Measurements from ENCODE around the gene PKP1. TPM values are rescaled to one million over a fixed set of nuclear protein-coding genes. Genes with fewer than 3 reads are reported as not detected.

Gene PKP1
- total RNA-seq, 1 donor from 2014 or later: 58.1 TPM

DNA sequence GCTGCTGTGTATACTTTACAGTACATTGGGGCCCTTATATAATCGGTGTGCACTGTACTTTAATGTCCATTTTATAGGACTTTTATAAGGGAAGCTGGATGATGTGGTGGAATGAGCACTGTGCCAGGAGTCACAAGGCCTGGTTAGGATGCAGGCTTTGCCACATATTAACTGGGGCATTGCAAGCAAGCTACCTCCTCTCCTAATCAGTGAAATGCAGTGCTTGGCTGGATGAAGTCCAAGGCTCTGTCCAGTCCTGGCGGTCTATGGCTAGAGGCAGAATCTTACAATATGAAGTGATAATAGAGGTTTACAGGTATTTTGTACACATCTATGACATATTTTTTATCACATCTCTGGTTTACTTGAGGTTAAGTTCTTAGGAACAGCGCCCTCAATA lies 1.7 kb upstream of the PKP1 start:
- DNase-seq (ENCODE audit: low spot score): no peak

- no peak for DNase-seq (ENCODE audit: low spot score)
These were observed 1.1 kb upstream of the PKP1 start for GRCh38 chr1:201282216-201282615.

GRCh38 chr1:201283836-201284553 lies 689 bp downstream of the PKP1 start:
- DNase-seq (ENCODE audit: low spot score): no peak

DNA sequence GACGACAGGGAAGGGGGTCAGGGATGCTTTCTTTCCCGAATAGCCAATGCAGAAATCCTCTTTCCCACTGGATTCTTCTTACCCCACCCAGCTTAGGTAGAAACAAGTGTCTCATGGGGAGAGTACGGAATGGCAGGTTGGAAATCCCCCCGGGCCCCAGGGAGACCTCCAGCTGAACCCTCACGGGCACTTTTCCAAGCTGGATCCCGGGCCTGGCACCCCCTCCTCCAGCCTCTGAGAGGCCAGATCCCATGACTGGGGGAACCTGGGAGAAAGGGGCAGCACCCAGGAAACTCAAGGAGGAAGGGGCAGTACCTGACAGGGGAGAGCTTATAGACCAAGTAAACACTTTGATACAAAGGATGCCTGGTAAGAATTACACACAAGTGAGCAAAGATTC lies 1.3 kb downstream of the PKP1 start:
- no peak for DNase-seq (ENCODE audit: low spot score)

DNA sequence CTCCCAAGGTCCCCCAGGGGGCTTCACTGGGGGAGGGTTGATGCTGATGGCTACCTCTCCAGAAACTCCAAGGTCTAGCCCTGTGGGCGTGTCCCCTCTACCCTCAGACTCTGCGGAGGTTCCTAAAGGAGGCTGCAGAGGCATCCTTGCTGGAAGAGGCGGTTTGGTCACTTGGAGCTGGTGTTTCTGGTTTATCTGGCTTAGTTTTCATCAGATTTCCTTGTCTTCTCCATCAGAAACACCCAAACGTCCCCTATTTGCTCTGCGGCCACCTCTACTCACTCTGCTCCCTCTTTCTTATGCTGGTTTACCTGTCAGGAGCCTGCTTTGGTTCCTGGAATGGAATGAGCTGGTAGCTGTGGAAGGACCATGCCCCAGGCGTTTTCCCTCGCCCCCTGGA lies 2.5 kb downstream of the PKP1 start:
- DNase-seq (ENCODE audit: low spot score): no peak

- no peak for DNase-seq (ENCODE audit: low spot score)
These were observed 3.1 kb downstream of the PKP1 start for GRCh38 chr1:201286445-201286844.

GRCh38 chr1:201288007-201288406 lies 4.7 kb downstream of the PKP1 start:
- DNase-seq (ENCODE audit: low spot score): no peak

- no peak for DNase-seq (ENCODE audit: low spot score)
These were observed 5.5 kb downstream of the PKP1 start for GRCh38 chr1:201288765-201289164.

DNA sequence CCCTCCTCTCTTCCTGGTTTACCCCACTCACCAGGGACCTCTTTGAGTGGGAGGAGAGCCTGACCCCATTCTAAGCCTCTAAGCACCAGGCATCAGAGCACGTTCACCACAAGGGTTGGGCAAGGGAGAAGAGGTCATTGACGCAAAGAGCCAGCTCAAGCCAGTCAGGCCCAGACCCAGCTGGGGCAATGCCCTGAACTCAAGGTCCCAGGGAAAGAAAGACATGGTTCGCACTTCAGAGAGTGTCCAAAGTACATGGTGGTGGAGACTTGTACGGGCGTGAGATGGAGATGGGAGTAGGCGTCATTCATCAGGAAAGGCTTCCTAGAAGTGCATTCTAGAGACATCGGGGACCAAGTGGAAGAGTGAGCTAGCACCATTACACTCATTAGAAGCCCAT lies 7.2 kb downstream of the PKP1 start:
- no peak for DNase-seq (ENCODE audit: low spot score)

DNA sequence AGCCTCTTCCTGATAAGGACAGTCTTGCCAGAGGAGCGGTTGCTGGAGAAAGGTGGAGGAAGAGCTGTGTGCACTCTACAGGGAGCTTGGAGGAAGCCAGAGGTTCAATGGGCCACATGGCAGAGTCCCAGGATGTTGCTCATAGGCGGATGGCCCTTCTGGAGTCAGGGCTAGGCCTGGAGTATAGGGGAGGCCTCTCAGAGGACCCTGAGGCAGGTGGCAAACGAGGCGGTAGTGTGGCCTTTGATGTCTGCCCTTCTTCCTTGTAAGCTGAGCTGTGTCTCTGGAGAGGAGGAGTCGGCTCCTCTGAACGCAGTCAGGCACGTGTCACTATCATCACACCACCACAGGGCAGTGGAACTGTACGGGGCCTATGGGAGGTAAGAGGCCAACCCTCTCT lies 8.6 kb downstream of the PKP1 start:
- DNase-seq (ENCODE audit: low spot score): no peak

GRCh38 chr1:201294876-201295275 lies 11.6 kb downstream of the PKP1 start:
- DNase-seq (ENCODE audit: low spot score): no peak

GRCh38 chr1:201295346-201295745 lies 12.0 kb downstream of the PKP1 start:
- DNase-seq (ENCODE audit: low spot score): no peak

DNA sequence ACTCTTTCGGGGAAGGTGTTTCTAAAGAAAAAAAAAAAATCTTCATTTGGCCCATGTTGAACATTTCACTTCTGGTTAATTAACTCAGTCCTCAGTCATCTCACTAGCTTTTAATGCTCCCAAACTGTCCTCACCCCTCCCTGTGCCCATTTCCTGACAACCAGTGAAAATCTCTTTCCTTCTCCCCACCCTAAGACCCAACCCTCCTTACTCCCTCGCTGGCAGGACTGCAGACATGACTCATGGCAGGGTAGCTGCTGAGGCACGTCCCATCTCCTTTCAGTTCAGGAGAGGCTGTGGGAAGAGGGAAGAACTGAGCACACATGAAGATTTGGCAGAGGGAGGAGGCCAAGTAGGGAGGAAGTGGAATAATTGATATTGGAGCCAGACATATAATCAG lies 12.6 kb downstream of the PKP1 start:
- peak; percentile 77 for DNase-seq (ENCODE audit: low spot score)

- DNase-seq (ENCODE audit: low spot score): no peak
These were observed 13.0 kb downstream of the PKP1 start for GRCh38 chr1:201296352-201296751.

GRCh38 chr1:201298396-201299381 lies 15.4 kb downstream of the PKP1 start:
- no peak for DNase-seq (ENCODE audit: low spot score)

DNA sequence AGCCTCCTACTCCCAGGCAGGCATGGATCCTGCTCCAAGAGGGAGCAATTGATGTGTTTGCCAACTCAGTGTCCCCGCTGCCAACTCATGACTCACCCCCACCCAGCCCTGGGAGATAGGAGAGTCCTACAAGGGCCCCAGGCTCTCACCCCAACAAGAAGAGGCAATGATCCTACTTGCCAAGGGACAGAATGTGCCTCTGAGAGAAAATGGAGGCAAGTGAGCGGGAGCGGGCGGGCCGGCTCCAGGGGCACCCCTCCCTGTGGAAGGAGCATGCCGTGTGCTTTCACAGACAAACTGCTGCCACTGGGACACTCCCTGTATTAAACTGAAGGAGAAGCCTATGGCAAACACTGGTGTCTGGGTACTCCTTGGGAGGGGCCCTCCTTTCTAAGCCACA lies 16.7 kb downstream of the PKP1 start:
- DNase-seq (ENCODE audit: low spot score): no peak

GRCh38 chr1:201300641-201301040 lies 17.3 kb downstream of the PKP1 start:
- no peak for DNase-seq (ENCODE audit: low spot score)

DNA sequence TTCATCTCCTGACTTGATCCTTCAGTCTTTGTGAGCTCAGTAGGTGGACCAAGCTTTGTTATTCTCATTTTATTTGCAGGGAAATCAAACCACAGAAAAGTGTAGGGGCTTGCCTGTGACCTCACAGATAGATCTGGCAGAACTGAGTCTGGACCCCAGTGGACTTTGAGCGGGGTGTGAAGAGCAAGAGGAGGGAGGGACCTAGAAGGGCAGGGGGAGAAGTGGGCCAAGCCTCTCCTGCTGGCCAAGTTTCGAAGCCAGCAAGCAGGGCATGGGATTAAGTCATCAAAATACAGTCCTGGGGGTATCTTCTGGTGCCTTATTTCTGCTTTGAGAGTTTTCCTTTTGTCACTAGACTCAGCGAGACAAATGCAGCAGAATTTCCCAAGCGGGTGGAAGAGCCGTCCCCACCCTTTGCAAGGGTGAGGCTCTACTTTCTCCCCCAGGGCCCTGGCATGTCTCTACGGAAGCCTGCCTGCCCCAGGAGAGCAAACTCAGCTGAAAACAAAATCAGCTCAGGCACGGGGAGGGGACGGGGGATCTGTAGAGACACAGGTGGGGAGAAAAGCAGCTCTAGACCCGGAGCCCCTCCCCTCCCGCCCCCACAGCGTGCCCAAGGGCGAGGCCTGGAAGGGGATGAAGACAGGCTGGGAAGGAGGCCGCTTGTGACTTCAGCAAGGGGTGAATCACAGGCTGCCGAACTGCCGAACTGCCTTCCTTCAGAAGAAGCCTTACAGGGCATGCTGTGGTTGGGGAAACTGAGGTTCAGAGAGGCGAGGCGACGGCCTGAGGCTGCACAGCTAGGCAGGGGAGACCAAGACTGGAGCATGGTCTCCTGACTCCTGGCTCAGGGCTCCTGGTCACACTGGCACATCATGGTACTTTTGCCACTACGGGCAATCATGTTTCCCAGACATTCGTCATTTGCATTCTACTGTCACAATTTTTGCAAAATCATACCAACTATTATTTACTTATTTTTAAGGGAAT lies 19.2 kb downstream of the PKP1 start:
- no peak for DNase-seq (ENCODE audit: low spot score)

- DNase-seq (ENCODE audit: low spot score): no peak
These were observed 20.8 kb downstream of the PKP1 start for GRCh38 chr1:201304126-201304525.

DNA sequence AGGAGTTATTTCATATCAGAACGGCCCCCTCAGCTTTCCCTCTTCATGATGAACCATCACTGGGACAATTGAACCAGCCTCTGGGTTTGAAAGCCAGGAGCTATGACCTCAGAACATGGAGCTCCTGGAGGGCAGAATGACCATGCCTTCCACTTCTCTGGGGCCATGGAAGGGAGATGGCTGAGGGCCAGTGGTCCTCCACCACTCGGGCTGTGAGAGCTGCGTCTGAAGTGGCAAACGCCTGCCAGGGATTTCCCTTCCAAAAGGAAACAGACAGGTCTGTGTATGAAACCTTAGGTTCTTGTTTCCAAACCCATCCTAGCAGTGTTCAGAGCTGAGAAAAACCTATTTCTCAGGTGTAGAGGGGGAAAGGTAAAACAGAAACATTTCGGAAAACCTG lies 22.5 kb downstream of the PKP1 start:
- DNase-seq (ENCODE audit: low spot score): no peak

DNA sequence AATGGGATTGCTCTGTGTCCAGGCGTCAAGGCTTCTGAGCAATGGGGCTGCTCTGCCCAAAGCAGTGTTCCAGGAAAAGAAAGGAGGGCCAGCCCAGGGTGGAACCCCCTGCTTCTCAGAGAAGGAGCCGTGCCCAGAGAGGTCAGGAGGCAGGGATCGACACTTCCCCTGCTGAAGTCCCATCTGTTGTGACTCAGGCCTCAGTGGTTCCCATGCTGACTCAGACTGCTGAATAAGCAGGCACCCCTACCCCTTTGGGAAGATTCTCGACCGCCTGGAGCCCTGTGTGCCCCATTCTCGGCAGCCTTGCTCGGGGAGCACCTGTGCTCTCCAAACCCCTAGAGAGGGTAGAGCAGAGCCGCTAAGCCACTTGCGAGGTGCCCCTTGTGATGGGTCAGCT lies 23.9 kb downstream of the PKP1 start:
- DNase-seq (ENCODE audit: low spot score): no peak

Data from ureter (tissue), 1 donor.